ENCODE measurements around the gene ADCY3.

- TF ChIP-seq POLR2AphosphoS5 (IDR thresholded peaks at IDR 0.05) (no peak), POLR2A (IDR thresholded peaks at IDR 0.05) (no peak), CTCF (IDR thresholded peaks at IDR 0.05) (no peak)
These were observed 10.4 kb downstream of the ADCY3 start for GRCh38 chr2:24909555-24910177.

Data from breast epithelium (tissue), 3 donors.